ENCODE results near the gene ARAP1. TPM values are rescaled to one million over a fixed set of nuclear protein-coding genes. Genes with fewer than 3 reads are reported as not detected.

The ARAP1 gene
- total RNA-seq, 2 donors from 2014 or later = 95.2 to 109 TPM

- Histone ChIP-seq H3K9me3 (no peaks in the 10 kb centered on the region), H3K4me3 (no peak overlapping the region), H3K27ac (no peak overlapping the region), H3K4me1 (replicated peaks) (peaks cover 2% of the 10 kb centered on the region), H3K27me3 (replicated peaks; ENCODE audit: insufficient read depth) (no peaks in the 10 kb centered on the region), H3K36me3 (no peaks in the 10 kb centered on the region)
- TF ChIP-seq POLR2AphosphoS5 (IDR thresholded peaks at IDR 0.05) = no peak
- no peak for TF ChIP-seq CTCF (IDR thresholded peaks at IDR 0.05)
- TF ChIP-seq POLR2A (IDR thresholded peaks at IDR 0.05) = no peak
- WGBS = 87% methylated on average over 4 of the region's 4 CpGs
- DNase-seq (ENCODE audit: low spot score) = no peak
- intact Hi-C loops (cut with DNase I) = no loop called here
These were observed 11.6 kb upstream of the ARAP1 start for GRCh38 chr11:72763823-72764222.

- WGBS = 52% methylated on average over 5 of the region's 5 CpGs
- Histone ChIP-seq H3K4me1 (replicated peaks) (no peaks in the 10 kb centered on the region), H3K27me3 (replicated peaks; ENCODE audit: insufficient read depth) (no peaks in the 10 kb centered on the region), H3K27ac (no peak overlapping the region), H3K9me3 (no peaks in the 10 kb centered on the region), H3K4me3 (no peak overlapping the region), H3K36me3 (no peaks in the 10 kb centered on the region)
- no peak for DNase-seq (ENCODE audit: low spot score)
- intact Hi-C loops (cut with DNase I) = no loop called here
- TF ChIP-seq CTCF (IDR thresholded peaks at IDR 0.05) (no peak), POLR2AphosphoS5 (IDR thresholded peaks at IDR 0.05) (no peak), POLR2A (IDR thresholded peaks at IDR 0.05) (no peak)
These were observed 10.6 kb upstream of the ARAP1 start for GRCh38 chr11:72762641-72763304.

GRCh38 chr11:72760539-72761405, 8.6 kb upstream of the ARAP1 start:
- no peaks in the 10 kb centered on the region for H3K27me3 ChIP-seq (replicated peaks; ENCODE audit: insufficient read depth)
- H3K36me3 ChIP-seq = no peaks in the 10 kb centered on the region
- TF ChIP-seq POLR2AphosphoS5 (IDR thresholded peaks at IDR 0.05) (no peak), CTCF (IDR thresholded peaks at IDR 0.05) (no peak), POLR2A (IDR thresholded peaks at IDR 0.05) (no peak)
- intact Hi-C loops (cut with DNase I) = no loop called here
- DNase-seq (ENCODE audit: low spot score) = no peak
- H3K9me3 ChIP-seq = no peaks in the 10 kb centered on the region
- no peak overlapping the region for H3K4me3 ChIP-seq
- no peaks in the 10 kb centered on the region for H3K4me1 ChIP-seq (replicated peaks)
- H3K27ac ChIP-seq = no peak overlapping the region
- WGBS = 75% methylated on average over 8 of the region's 8 CpGs

- WGBS = 87% methylated on average over 8 of the region's 8 CpGs
- TF ChIP-seq POLR2AphosphoS5 (IDR thresholded peaks at IDR 0.05) (no peak), POLR2A (IDR thresholded peaks at IDR 0.05) (no peak), CTCF (IDR thresholded peaks at IDR 0.05) (no peak)
- DNase-seq (ENCODE audit: low spot score) = no peak
- no peaks in the 10 kb centered on the region for H3K27me3 ChIP-seq (replicated peaks; ENCODE audit: insufficient read depth)
- no peaks in the 10 kb centered on the region for H3K36me3 ChIP-seq
- no peak overlapping the region for H3K4me3 ChIP-seq
- no peaks in the 10 kb centered on the region for H3K4me1 ChIP-seq (replicated peaks)
- intact Hi-C loops (cut with DNase I) = no loop called here
- no peak overlapping the region for H3K27ac ChIP-seq
- H3K9me3 ChIP-seq = no peaks in the 10 kb centered on the region
These were observed 7.3 kb upstream of the ARAP1 start for GRCh38 chr11:72759468-72759985.
